ENCODE data around the gene CCDC88B.

The CCDC88B gene

GRCh38 chr11:64382586-64382985 is 42.6 kb downstream of the CCDC88B start:
- no peak for TF ChIP-seq CTCF (IDR thresholded peaks at IDR 0.05; ENCODE audit: low read depth, low read length, missing control alignments)
- no peak for DNase-seq (ENCODE audit: low read depth)

GRCh38 chr11:64383580-64383979 is 43.6 kb downstream of the CCDC88B start:
- no peak for DNase-seq (ENCODE audit: low read depth)
- no peak overlapping the region for H3K4me3 ChIP-seq (ENCODE audit: low read depth, low read length)
- TF ChIP-seq CTCF (IDR thresholded peaks at IDR 0.05; ENCODE audit: low read depth, low read length, missing control alignments): no peak

More at GRCh38 chr11:64382586-64382985, 42.6 kb downstream of the CCDC88B start:
- H3K4me3 ChIP-seq (ENCODE audit: low read depth, low read length): no peak overlapping the region

GRCh38 chr11:64384028-64384737 is 44.2 kb downstream of the CCDC88B start:
- DNase-seq (ENCODE audit: low read depth): no peak
- TF ChIP-seq CTCF (IDR thresholded peaks at IDR 0.05; ENCODE audit: low read depth, low read length, missing control alignments): no peak
- H3K4me3 ChIP-seq (ENCODE audit: low read depth, low read length): no peak overlapping the region

- no peak overlapping the region for H3K4me3 ChIP-seq (ENCODE audit: low read depth, low read length)
- DNase-seq (ENCODE audit: low read depth): no peak
These were observed 45.3 kb downstream of the CCDC88B start for GRCh38 chr11:64384981-64385944.

GRCh38 chr11:64385945-64386704 is 46.1 kb downstream of the CCDC88B start:
- TF ChIP-seq CTCF (IDR thresholded peaks at IDR 0.05; ENCODE audit: low read depth, low read length, missing control alignments): no peak
- no peak for DNase-seq (ENCODE audit: low read depth)
- no peak overlapping the region for H3K4me3 ChIP-seq (ENCODE audit: low read depth, low read length)

More at GRCh38 chr11:64384981-64385944, 45.3 kb downstream of the CCDC88B start:
- no peak for TF ChIP-seq CTCF (IDR thresholded peaks at IDR 0.05; ENCODE audit: low read depth, low read length, missing control alignments)

- TF ChIP-seq CTCF (IDR thresholded peaks at IDR 0.05; ENCODE audit: low read depth, low read length, missing control alignments): no peak
These were observed 47.9 kb downstream of the CCDC88B start for GRCh38 chr11:64387916-64388315.

More at GRCh38 chr11:64387916-64388315, 47.9 kb downstream of the CCDC88B start:
- no peak for DNase-seq (ENCODE audit: low read depth)
- H3K4me3 ChIP-seq (ENCODE audit: low read depth, low read length): no peak overlapping the region

Data from GM12864 (cell line).